SH-SY5Y (cell line): ENCODE data around the gene GPR62.

ENCODE experiments used
- GATA2 ChIP-seq: IDR thresholded peaks from 2 replicates; pipeline ENCODE4 v1.6.1; 2011; ENCODE audit warnings: mild to moderate bottlenecking, low read depth, low read length
- GATA3 ChIP-seq: IDR thresholded peaks from 2 replicates; pipeline ENCODE4 v1.6.1; 2011; ENCODE audit warnings: low read depth, mild to moderate bottlenecking, low read length, moderate library complexity

- TF ChIP-seq GATA3, result no peak
- TF ChIP-seq GATA2, result no peak
Measured at GRCh38 chr3:51980253-51980652, 25.1 kb downstream of the GPR62 start.
